HG03045 (cell line): ENCODE measurements around the gene FBXO9.
A peak's percentile ranks its signal among the peaks of the same experiment; 100 is the strongest.
"Not testable (repeated sequence)": the region's sequence is repeated elsewhere in the genome, so short reads cannot be mapped to it uniquely, and the experiment has no call there.

Experiments
- ATAC-seq: cut with Tn5 transposase; IDR thresholded peaks from one replicate; pipeline ENCODE4 v1.9.1; 2021; ENCODE audit warnings: mild to moderate bottlenecking, moderate library complexity; ENCODE audit not compliant: unreplicated experiment

Gene FBXO9

DNA sequence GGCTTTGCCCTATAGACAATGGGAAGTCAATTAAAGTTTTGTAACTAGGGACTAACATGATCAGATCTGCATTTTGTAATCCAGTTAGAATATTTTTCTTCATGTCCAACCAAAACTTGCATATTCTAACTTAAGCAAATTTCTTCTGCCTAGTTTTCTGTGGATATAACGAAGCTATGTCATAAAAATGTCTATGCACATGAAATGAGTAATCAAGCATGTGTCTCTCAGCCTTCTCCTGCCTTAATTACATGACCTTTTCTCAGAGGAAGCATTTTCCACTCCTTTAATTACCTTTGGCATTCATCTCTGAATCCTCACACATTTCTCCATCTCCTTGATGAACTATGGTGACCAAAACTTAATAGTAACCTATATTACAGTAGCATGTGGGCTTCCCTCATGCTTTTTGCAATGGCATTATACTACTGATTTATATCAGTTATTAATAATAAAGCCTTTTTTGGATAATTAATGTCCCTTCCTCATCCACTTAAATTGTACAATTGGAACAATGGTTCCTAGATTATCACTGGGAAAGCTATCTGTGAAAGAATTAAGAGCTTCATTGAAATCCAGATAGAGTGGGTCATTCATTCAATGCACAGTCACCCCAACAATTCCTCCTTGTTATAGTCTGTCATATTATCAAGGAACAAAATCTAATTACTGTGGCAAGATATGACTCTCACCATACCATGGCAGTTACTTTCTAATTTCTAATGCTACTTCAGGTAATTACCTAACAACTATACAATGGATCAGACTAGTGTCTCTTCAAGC lies 19.1 kb upstream of the FBXO9 start:
- ATAC-seq = no peak

DNA sequence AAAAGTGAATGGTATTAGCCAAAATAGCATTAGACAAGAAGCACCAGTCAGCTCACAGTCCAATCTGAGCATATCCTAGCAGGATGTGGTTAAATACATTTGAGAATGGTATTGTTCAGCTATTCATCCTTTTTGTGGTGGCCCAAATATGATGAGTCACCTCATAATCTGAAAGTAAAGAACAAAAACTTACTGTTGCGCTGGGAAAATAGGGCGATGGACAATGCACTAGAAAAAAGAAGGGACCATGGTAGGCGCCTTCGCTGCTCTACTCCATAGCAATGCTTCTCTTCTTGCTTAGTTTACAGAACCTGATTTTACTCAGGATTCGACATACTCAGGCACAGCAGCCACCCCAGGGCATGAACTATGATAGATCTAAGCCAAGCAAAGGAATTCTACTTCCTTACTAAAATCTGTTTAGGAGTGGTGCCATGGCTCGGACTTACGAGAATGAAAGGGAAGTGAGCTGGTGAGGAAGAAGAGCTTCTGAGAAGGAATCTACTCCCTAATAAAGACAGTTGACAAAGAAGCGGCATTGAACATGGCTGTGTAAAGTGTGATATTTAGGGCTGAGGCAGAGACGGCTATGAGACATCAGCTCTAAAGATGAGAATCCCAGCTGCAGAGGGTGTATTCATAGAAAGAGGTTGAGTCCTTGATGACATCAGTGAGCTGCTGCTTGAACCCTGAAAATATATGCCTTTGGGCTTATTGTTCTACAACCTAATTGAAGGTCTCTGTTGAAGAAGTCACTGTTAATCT lies 16.6 kb upstream of the FBXO9 start:
- ATAC-seq = no peak

DNA sequence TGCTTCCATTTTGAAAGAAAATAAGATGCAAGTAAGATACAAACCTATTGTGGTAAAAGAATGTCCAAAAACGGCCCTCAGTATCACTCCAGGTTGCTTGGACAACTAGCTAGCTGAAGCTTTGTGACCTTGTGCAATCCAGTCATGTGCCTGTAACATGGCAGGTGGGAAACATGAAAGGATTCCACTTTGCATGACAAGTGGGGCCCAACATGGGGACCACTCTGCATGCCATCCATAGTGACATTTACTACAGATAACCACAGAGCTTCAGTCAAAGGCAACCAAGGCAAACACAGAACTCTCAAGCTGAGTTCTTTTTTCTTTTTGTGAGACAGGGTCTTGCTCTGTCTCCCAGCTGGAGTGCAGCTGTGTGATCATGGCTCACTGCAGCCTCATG lies 15.8 kb upstream of the FBXO9 start:
- ATAC-seq = no peak

DNA sequence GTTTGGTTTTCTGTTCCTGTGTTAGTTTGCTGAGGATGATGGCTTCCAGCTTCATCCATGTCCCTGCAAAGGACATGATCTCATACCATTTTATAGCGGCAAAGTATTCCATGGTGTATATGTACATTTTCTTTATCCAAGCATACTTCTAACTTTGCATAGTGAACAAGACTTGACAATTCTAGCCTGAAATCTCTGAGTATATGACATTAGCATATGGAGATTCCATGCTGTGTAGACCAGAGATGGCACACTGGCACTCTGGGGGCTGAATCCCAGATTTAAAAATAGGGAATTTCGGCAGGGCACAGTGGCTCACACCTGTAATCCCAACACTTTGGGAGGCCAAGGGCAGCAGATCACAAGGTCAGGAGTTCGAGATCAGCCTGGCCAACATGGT lies 13.1 kb upstream of the FBXO9 start:
- ATAC-seq = not testable (repeated sequence)

DNA sequence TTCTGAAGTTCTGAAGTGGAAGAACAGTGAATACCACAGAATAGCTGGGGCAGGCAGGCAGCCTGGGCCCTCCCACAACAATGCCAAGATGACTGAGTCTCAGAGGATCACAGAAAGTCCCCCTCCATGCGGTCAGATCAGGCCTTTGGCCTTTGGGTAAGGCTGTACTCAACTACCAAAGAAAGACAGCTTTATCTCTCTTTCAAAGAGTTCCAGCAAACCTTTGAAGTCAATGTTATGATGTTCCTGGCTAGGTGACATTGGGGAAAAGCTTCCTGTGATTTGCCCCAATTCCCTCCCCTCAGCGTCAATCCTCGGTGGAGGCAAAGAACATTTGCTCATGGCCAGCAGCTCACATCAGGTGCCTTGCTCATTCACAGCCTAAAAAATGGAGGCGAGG lies 10.7 kb upstream of the FBXO9 start:
- ATAC-seq = no peak

DNA sequence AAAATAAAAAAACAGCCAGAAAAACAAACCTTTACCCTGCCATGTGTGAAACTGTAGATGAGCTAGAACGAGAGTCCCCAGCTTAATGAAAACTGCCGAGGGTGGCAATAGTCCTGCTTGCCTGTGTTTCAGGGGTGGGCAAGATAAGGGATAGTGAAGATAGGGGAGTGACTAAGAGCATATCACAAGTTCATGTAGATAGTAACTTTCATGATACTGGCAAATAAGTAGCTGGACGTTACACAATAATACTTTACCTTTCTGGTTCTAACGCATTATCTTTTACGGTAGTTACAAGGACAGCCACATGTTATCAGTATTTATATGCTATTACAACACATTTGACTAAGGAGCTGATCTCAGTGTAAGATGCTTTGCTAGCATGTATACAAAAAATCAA lies 9.3 kb upstream of the FBXO9 start:
- ATAC-seq = no peak

DNA sequence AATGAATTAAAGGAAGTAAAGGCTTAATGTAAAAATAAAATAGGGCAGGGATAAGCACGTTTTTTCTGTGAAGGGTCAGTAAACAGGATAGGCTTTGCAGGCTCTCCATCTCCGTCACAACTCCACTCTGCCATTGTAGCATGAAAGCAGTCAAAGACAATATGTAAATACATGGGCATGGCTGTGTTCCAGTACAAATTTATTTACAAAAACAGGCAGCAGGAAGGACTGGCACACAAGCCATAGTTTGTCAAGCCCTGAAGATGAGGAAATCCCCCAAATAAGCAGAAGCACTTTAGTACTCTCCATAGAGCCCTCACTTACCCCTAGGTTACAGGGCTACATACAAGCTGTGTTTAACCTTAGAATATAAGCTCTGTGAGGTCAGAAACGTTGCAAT lies 8.9 kb upstream of the FBXO9 start:
- ATAC-seq = no peak

DNA sequence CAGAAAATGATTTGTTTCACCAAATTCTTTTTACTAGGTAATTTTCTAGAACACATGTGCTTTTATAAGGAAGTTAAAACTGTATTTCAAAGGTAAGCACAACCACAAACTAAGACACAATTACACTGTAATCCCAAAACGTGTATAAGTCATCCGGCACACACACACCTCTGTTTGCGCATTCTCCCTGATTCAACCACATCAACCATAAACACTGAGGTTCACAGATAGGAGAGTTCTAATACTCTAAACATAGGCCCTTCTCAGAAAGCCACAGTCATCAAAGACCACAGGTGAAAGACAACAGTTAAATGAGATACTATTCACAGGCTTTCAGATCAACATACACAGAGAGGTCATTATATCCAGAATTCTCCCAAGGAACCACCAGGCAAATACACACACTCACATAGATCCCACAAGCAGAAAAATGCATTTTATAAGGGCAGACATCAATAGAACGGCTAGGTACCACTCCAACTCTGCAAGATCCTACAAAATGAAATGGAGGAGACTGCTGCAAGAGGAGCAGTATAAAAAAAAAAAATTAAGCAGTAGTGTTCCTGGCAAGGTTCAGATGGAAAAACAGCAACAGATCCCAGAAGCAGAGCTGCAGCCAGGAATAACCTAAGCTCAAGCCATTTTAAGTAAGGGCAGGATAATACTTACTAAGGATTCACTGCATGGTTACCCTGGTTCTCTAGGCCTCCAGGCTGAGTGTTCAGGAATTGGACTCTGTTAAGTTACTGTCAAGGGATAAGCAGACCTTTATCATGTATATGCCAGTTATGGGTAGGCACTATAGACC lies 6.6 kb upstream of the FBXO9 start:
- ATAC-seq = no peak

DNA sequence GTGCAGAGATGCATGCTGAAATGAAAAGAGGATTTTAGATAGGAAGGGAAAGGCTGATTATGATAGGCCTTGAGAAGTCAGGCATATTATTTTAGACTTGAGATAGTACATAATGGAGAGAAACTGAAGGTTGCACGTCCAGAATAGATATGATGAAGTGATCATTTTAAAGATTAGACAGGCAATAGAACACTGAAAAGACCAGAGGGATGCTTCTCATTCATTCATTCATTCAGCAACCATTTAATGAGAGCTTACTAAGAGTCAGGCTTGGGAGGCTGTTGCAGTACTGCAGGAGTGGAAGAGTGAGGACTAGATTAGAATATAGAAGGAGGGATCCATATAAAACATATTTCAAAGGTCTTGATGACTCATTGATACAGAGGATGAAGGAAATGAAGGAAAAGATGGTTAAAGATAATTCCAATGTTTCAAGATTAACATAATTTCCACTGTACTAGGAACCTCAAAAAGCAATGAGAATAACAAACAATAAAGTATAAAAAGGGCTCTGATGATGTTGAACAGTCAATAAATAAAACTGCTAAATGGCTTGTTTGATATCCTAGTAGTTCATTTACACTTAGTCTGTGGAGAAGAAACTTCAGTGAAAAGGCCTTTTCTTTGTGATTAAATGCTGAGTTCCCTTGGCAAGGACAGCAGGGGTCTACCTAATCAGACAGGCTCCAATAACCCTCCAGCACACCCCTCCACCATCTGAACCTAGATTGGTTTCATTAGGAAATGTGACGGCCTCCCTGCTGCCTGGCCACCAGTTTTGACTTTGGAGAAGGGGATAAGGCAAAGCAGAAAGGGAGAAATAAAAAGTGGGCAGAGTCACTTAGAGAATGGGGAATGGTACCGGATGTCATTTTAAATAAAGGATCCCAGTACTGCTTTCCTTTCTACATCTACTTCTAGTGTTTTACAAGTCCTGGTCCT lies 5.3 kb upstream of the FBXO9 start:
- ATAC-seq = no peak

DNA sequence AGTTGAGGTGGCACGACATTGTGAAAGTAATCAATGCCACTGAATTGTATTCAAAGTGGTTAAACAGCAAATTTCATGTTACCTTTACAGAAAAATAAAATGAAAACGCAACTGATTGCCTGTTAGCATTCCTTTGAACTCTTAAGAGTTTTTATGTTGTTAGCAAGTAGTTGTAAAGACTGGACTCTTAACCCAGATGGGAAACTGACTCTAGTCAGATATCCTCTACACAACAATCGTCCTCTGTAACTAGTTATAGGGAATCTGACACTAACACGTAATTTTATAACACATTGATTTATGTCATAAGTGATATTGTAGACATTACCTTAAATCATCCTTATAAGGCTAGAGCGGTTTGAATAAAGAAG lies 3.0 kb upstream of the FBXO9 start:
- ATAC-seq = no peak

DNA sequence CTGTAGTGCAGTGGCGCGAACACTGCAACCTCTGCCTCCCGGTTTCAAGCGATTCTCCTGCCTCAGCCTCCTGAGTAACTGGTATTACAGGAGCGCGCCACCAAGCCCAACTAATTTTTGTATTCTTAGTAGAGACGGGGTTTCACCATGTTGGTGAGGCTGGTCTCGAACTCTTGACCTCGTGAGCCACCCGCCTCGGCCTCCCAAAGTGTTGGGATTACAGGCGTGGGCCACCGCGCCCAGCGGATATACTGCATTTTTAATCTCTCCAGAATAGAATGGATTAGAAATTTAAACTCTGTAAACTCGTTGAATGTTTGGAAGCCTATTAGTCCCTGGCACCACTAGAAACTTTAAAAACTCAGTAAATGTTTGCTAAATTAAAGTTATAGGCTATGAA lies 949 bp upstream of the FBXO9 start:
- ATAC-seq = not testable (repeated sequence)

DNA sequence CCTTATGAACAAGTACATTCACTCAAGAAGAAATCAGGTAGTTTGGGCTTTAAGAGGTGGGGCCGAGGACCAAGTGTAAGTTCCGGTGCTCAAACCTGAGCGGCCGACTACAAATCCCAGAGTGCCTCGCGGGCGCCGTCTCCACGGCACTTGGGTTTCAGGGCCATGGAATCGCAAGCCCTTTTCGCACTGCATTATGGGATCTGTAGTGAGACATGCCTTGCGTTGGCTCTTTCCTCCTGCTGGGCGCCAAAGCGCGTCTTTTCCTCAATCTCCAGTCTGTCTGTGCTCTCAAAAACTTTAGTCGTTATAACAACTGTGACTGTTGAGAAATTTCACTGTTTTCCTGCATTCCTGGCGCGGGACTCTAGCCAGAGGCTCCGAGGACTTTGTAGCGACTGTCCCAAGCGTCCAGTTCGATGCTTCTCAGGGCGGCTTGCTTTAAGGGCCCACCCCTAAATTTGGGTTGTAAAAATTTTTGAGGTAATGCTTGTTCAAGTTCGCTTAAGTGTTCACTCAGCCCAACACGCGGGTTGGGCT lies 408 bp upstream of the FBXO9 start:
- ATAC-seq = peak; percentile 73

DNA sequence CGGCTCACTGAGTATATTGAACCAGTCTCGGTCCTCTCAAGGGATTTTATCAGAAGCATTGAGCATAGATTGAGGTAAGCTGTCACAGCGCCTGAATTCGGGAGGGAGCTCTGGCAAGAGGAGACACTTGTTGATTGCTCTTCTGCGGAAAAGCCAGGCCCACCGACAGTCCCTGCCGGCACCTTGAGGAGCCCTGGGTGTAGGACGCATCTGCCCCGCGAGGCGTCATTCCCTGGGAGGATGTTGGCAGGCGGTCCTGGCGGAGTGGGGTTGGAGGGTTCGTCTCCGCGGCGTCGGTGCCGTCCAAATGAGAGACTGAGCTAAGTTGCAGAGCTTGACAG lies 843 bp downstream of the FBXO9 start:
- no peak for ATAC-seq

DNA sequence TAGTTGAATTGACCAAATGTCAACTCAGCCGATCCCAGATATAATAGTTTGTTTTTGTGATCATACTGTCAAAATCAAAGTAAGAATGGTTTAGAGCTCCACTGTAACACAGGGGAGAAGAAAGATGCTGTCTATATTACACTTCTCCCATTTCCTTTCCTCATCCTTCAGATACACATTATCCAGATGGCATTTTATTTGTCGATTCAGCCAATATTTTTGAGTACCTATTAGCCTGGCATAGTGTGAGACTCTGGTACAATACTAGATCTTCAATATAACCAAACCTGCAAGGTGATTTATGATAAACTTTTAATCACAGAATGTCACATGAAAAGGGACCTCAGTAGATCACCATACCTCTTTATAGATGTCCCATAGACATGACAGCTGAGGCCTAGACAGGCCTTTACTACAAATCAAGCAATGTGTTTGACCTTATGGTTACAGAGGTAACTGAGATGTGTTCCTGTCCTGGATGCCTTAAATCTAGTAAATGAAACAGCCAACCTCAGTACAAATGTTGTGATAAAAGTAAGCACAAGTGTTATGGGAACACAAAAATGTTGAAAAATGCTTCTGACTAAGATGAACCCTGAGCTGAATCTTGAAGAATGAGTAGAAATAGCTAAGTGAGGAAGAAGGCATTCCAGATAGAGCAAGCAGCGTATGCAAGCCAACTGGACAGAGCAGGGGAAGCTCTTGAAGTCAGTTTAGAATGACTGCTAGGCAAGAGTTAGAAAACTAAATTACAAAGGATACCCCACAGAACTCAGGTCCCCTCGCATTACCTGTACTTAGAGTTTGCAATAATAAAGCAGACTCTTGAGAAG lies 1.9 kb downstream of the FBXO9 start:
- ATAC-seq = no peak

DNA sequence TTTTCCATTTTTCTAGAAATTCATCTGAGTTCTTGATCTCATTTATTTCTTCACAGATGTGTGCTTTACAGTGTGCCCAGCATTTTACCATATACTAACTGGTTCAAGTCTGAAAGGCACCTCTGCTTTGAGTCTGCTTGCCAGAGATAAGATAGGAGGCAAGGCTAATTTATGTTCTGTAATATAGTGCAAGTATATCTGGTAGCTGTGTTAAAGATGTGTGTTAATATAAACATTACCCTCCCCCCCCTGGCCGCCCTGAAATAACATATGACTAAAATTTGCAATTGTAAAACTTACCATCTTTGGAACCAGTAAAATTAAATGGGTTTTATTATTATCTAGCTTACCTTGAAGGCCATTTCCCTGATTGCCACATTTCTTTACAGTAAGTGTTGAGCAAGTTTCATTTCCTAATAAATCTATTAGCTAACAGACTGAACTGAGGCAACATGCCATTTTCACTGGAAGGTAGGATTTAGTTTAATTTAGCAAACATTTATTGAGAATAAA lies 2.7 kb downstream of the FBXO9 start:
- no peak for ATAC-seq

DNA sequence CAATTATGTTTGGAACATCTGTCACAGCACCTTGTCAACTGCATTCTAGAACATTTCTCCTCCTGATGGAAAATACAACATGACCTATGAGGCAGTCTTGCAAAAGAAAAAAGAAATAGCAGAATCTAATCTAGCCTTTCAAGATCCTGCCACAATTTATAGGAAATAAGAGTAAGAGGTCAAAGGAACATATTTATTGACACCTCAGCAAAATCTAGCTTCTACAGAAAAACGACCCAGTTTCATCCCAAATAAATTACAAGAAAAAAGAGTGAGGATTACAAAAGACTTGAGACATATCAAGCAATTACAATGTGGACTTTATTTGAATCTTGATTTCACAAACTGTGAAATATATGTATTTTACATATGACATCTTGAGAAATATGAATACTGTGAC lies 4.2 kb downstream of the FBXO9 start:
- no peak for ATAC-seq

DNA sequence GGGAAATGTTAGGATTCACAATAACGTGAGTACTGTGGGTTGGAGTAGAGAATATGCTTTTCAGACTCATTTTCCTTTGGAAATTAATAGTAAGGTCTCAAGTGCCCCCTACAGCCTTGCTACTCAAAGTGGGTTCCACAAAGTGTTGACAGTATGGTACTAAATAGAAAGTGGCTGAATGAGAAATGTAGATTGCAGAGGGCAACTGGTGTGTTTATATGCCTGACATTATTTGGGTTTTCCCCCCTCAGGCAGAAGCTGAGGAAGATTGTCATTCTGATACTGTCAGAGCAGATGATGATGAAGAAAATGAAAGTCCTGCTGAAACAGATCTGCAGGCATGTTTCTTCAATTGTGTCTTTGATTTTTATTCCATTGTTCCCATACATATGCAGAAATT lies 5.6 kb downstream of the FBXO9 start:
- peak; percentile 57 for ATAC-seq

DNA sequence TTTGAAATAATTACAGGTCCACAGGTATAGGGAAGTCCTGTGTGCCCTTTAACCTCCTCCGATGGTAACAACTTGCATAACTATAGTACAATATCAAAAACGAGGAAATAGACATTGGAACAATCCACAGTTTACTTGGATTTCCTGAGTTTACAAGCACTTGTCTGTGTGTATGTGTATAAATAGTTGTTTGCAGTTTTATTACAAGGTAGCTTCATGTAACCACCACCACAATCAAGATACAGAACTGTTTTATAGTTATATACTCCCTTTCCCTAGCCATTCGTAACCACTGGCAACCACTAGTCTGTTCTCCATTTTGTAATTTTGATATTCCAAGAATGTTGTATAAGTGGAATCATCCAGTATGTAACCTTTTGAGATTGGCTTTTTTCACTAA lies 9.1 kb downstream of the FBXO9 start:
- no peak for ATAC-seq

DNA sequence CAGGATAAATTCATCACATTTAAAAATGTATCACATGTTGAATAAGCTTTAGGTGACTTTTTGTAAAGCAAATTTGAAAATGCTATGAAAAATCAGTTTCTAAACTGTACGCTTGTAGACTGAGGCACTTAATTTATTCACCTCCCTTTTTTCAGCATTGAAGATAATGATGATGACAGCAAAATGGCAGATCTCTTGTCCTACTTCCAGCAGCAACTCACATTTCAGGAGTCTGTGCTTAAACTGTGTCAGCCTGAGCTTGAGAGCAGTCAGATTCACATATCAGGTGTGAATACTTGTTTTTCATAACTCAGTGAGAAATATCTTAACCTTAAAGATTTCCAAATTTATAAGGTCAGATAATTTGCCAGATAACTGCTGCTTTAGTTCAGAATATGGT lies 15.6 kb downstream of the FBXO9 start:
- no peak for ATAC-seq
